Calu3 (cell line): ENCODE results near the gene FGF16. TPM values are rescaled to one million over a fixed set of nuclear protein-coding genes. Genes with fewer than 3 reads are reported as not detected.

Experiments
- BruUV-seq: library from RNA; stranded (reverse); fragments of 400-500 nt; replicated peaks from 2 replicates; lab custom pipeline; 2021; lab: Mats Ljungman, UMichigan
- CTCF ChIA-PET: fragments of 300-600 bp; sonication (Branson Sonifier 250); formaldehyde crosslinking; loops from one replicate; lab custom pipeline; 2022; ENCODE audit warnings: antibody characterized with exemption; lab: Charles Lee
- DNase-seq: peaks from one replicate; pipeline ENCODE4 v3.0.0; 2022
- H3K27ac Mint-ChIP-seq: one replicate; pipeline ENCODE4 v1.8.0; 2022; ENCODE audit warnings: mixed read lengths; ENCODE audit not compliant: unreplicated experiment
- H3K27me3 Mint-ChIP-seq: one replicate; pipeline ENCODE4 v1.8.0; 2022; ENCODE audit warnings: mixed read lengths; ENCODE audit not compliant: unreplicated experiment
- H3K36me3 Mint-ChIP-seq: one replicate; pipeline ENCODE4 v1.8.0; 2022; ENCODE audit warnings: mild to moderate bottlenecking, moderate library complexity, mixed read lengths; ENCODE audit not compliant: insufficient read depth, unreplicated experiment
- H3K4me1 Mint-ChIP-seq: one replicate; pipeline ENCODE4 v1.8.0; 2022; ENCODE audit warnings: mild to moderate bottlenecking, low read depth, mixed read lengths; ENCODE audit not compliant: unreplicated experiment
- H3K4me3 Mint-ChIP-seq: one replicate; pipeline ENCODE4 v1.8.0; 2022; ENCODE audit warnings: mild to moderate bottlenecking, low read depth, moderate library complexity, mixed read lengths; ENCODE audit not compliant: unreplicated experiment
- H3K9me3 Mint-ChIP-seq: one replicate; pipeline ENCODE4 v1.8.0; 2022; ENCODE audit warnings: low read depth, mixed read lengths; ENCODE audit not compliant: unreplicated experiment
- intact Hi-C: fragments of 100-400 bp; cut with micrococcal nuclease; formaldehyde crosslinking; loops from one replicate; pipeline ENCODE4 v1.10.0; 2022; ENCODE audit not compliant: unreplicated experiment
- total RNA-seq: library from RNA; stranded (reverse); gene quantifications from 2 replicates; pipeline ENCODE4 v1.2.3, GENCODE V29; 2022
- TF ChIP-seq, protein P1 (sequence below): fragments of 200-600 bp; IDR thresholded peaks from one replicate; pipeline ENCODE4 v1.8.0; 2022; ENCODE audit warnings: antibody characterized with exemption; ENCODE audit not compliant: unreplicated experiment

Gene FGF16
- total RNA-seq, 1 experiment from 2014 or later: not detected

DNA sequence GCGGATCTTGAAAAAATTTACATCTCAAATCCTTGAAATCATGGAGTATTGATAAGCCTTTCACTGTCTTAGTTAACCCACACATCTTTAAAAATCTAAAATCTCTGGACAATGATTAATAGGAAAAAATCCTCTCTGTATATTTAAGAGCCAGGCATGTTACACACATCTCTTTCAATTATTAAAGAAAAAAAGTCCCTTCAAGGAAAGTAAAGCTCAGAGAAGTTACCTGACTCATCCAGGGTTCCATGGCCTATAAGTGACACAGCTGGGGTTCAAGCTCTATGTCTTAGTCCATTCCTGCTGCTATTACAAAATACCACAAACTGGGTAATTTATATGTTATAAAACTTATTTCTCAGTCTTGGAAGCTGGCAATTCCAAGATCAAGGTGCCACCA is 14.2 kb upstream of the FGF16 start:
- Mint-ChIP-seq H3K4me1 (no peaks in the 10 kb centered on the region), H3K27ac (no peak overlapping the region), H3K9me3 (no peaks in the 10 kb centered on the region), H3K36me3 (no peaks in the 10 kb centered on the region), H3K27me3 (no peaks in the 10 kb centered on the region), H3K4me3 (no peak overlapping the region)
- no peak for DNase-seq
- intact Hi-C loops: no loop called here
- TF ChIP-seq, protein P1, sequence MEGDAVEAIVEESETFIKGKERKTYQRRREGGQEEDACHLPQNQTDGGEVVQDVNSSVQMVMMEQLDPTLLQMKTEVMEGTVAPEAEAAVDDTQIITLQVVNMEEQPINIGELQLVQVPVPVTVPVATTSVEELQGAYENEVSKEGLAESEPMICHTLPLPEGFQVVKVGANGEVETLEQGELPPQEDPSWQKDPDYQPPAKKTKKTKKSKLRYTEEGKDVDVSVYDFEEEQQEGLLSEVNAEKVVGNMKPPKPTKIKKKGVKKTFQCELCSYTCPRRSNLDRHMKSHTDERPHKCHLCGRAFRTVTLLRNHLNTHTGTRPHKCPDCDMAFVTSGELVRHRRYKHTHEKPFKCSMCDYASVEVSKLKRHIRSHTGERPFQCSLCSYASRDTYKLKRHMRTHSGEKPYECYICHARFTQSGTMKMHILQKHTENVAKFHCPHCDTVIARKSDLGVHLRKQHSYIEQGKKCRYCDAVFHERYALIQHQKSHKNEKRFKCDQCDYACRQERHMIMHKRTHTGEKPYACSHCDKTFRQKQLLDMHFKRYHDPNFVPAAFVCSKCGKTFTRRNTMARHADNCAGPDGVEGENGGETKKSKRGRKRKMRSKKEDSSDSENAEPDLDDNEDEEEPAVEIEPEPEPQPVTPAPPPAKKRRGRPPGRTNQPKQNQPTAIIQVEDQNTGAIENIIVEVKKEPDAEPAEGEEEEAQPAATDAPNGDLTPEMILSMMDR: no peak
- BruUV-seq: no TSS peak
- CTCF ChIA-PET: no interaction called here

DNA sequence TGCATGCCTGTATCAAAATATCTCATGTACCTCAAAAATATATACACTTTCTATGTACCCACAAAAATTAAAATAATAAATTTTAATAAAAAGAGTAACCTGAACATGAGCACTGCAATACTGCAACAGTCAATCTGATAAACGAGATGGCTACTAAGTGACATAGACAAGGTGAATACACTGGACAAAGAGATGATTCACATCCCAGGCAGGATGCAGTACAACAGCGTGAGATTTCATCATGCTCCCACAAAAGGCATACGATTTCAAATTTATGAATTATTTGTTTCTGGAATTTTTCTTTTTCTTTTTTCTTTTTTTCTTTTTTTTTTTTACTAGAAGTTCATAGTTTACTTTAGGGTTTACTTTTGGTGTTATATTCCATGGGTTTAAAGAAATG is 12.2 kb upstream of the FGF16 start:
- no peaks in the 10 kb centered on the region for H3K4me1 Mint-ChIP-seq
- H3K36me3 Mint-ChIP-seq: no peaks in the 10 kb centered on the region
- H3K27ac Mint-ChIP-seq: no peak overlapping the region
- DNase-seq: no peak
- TF ChIP-seq, protein P1: no peak
- intact Hi-C loops: no loop called here
- CTCF ChIA-PET: no interaction called here
- no TSS peak for BruUV-seq
- no peaks in the 10 kb centered on the region for H3K9me3 Mint-ChIP-seq
- no peak overlapping the region for H3K4me3 Mint-ChIP-seq
- no peaks in the 10 kb centered on the region for H3K27me3 Mint-ChIP-seq

DNA sequence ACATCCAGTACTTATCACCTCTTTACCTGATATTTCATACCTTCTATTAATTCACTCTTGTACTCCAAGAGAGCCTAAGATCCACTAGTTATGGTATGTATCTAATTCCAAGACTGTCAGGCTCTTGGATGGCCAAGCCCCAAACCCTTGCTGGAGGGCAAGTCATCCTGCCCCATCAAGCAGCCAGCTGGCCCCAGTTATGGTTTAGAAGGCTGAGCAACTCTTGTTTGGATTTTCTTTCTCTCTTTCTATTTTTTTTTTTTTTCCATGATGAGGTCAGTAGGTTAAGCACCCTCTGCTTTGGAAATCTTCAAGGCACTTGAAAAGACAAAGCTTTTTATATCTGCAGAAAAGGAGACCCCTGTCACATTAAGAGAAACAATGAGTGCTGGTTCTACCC is 10.9 kb upstream of the FGF16 start:
- Mint-ChIP-seq H3K27ac (no peak overlapping the region), H3K4me3 (no peak overlapping the region), H3K27me3 (no peaks in the 10 kb centered on the region), H3K36me3 (no peaks in the 10 kb centered on the region), H3K4me1 (peaks cover 4% of the 10 kb centered on the region), H3K9me3 (no peaks in the 10 kb centered on the region)
- CTCF ChIA-PET: no interaction called here
- no TSS peak for BruUV-seq
- TF ChIP-seq, protein P1: no peak
- no peak for DNase-seq
- intact Hi-C loops: no loop called here

DNA sequence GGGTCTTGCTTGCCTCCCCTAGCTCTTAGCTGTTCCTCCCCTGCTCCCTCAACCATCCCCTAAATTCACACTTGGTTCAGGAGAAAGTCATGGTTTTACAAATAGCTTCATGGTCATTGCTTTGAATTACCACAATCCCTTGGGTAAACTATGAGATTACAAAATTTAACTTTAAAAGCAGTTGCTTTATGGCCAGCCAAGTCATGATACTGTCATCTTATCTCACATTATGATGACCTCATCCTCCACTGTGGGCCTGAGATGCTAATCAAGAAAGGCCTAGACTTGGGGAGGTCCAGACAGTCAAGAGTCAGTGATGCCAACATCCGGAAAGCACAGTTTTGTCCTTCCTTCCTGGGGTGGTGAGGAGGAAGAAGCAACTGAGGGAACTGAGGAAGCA is 10.5 kb upstream of the FGF16 start:
- no peaks in the 10 kb centered on the region for H3K36me3 Mint-ChIP-seq
- no TSS peak for BruUV-seq
- CTCF ChIA-PET: no interaction called here
- no peak for DNase-seq
- H3K27me3 Mint-ChIP-seq: no peaks in the 10 kb centered on the region
- H3K4me1 Mint-ChIP-seq: peaks cover 8% of the 10 kb centered on the region
- H3K4me3 Mint-ChIP-seq: no peak overlapping the region
- no peaks in the 10 kb centered on the region for H3K9me3 Mint-ChIP-seq
- intact Hi-C loops: no loop called here
- no peak overlapping the region for H3K27ac Mint-ChIP-seq
- TF ChIP-seq, protein P1: no peak
